ENCODE results near the gene TELO2.

The TELO2 gene

GRCh38 chr16:1492923-1493745, at the start of gene TELO2:
TELO2 (plus strand) TSS chr16:1493360; CDS start chr16:1494282, 922 bp downstream.
- DNase-seq (ENCODE audit: low read depth, low spot score) = peak; percentile 57

- DNase-seq (ENCODE audit: low read depth, low spot score) = no peak
These were observed 49.7 kb upstream of the TELO2 start for GRCh38 chr16:1443403-1443973.

DNA sequence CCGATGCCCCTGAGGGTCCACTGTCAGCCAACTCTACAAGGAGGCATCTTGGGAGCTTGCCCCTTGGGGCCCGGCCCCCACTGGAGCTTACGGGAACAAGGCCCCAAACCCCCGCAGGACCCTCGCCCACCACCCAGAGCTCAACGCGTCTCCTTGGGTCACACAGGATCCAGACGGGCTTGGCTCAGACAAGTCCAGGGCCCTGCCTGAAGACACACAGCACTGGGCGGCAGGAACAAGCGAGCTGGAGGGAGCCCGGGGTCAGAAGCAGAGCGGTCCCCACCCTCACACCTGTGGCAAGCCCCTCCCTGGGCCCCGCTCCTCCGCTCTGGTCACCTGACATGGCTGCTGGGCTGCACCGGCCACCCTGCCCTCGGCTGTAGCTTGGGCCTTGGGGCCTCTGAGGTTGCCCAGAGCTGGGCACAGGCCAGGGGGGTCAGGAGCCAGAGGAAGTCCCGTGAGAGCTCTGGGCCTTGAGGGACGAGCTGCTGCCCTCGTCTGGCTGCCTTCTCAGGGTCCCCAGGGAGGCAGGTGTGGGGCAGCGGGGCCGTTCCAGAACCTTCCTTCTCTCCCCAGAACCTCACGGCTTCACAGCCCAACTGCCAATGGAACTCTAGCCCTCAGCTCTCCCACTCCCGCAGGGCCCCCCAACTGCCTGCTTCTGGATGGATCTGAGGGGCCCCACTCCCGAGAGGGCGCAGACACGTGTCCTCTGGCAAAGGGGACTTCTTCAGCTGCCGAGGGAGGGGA, 49.0 kb upstream of the TELO2 start, which contains the start of gene CCDC154:
Gene CCDC154 (minus strand): TSS at position 577 of the 750 bp plus-strand sequence. CDS start 234 bp downstream, at position 343.
- DNase-seq (ENCODE audit: low read depth, low spot score) = no peak

GRCh38 chr16:1444730-1445517, 48.2 kb upstream of the TELO2 start:
- DNase-seq (ENCODE audit: low read depth, low spot score) = no peak

- no peak for DNase-seq (ENCODE audit: low read depth, low spot score)
These were observed 47.5 kb upstream of the TELO2 start for GRCh38 chr16:1445518-1446203.

- DNase-seq (ENCODE audit: low read depth, low spot score) = no peak
These were observed 46.7 kb upstream of the TELO2 start for GRCh38 chr16:1446296-1447080.

DNA sequence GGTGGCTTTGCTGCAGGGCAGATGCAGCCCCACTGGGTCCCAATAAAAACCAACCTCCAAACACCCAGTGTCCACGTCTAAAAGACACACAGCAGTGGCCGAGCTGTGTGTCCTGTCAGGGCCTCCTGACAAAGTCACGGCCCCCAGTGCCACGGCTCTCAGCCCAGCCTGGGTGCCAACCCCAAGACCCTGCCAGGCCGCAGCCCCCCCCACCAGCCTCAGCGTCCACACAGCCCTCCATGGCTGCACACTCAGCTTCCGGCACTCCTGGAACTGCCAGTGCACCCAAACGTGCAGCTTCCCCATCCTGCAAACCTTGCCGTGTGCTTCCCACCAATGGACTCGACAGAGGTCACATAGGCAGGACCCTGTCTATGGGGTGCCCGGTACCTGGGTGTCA, 45.2 kb upstream of the TELO2 start:
- no peak for DNase-seq (ENCODE audit: low read depth, low spot score)

- no peak for DNase-seq (ENCODE audit: low read depth, low spot score)
These were observed 44.5 kb upstream of the TELO2 start for GRCh38 chr16:1448536-1449116.

DNA sequence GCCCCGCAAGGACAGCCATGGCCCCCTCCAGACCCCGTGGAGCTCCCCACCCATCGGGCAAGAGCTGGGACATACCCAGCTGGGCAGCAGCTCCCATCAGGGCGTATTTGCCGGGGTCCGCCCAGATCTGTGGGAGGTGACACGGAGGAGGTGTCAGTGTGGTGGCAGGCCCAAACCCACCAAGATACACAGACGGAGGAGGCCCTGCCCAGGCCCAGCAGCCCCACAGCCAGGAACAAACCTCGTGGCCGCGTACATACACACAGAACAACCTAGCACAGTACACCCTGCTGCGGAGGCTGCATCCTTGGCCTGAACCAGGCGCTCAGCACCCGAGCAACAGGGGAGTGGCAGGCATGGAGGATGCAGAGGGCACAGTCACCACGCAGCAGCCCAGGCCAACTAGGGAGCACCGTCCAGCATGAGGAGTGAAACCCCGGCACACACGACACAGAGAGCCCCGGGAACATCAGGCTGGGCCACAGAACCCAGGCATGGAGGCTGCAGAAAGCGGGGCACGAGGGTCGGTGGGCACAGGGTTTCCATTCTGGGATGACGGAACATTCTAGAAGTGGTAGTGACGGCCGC, 43.9 kb upstream of the TELO2 start:
- DNase-seq (ENCODE audit: low read depth, low spot score) = no peak

- no peak for DNase-seq (ENCODE audit: low read depth, low spot score)
These were observed 42.9 kb upstream of the TELO2 start for GRCh38 chr16:1450218-1450617.

- DNase-seq (ENCODE audit: low read depth, low spot score) = no peak
These were observed 42.3 kb upstream of the TELO2 start for GRCh38 chr16:1450841-1451240.

DNA sequence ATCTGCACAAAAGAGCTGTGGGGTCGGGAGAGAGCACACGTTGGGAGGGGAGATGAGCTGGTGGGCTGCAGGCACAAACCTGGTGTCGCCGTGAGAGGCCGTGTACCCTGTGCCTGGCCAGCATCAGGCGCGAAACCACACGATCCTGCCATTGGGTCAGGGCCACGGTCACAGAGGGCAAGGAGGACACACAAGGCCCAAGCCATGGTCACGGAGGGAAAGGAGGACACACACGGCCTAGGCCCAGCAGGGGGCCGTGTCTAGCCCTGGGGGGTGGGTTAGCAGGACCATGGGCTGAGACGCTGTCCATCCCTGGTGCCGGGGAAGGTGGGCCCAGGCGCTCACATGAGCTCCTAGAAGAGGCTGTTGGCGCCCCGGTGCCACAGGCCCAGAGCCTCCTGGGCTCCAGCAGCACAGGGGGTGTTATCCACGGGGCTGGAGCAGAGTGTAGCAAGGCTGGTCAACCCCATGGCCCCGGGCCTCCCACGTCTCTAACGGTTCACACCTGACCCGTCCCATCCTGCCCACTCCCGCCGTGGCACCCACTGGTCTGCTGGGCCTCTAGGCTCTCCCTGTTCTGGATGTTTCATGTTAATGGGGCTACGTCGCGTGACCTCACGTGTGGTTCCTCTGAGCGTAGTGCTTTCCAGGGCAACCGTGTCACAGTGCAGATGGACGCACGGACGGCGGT, 41.3 kb upstream of the TELO2 start:
- no peak for DNase-seq (ENCODE audit: low read depth, low spot score)

DNA sequence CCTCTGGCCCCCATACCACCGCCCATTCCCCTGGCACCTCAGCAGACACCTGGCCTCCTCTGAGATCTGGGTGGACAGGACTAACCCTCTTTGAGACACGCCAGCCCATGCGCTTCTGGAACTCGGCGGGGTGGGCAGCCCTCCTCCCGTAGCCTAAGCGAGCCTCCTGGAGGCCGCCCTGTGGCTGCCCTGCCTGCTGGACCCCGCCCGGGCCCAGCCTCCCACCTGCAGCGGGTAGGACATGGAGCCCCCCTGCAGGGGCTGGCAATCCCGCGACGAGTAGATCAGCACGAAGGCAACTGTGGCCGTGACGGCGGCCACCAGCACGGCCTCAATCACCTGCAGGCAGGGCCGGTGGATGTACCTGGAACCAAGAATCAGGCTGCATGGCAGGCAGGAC, 40.6 kb upstream of the TELO2 start:
- no peak for DNase-seq (ENCODE audit: low read depth, low spot score)

DNA sequence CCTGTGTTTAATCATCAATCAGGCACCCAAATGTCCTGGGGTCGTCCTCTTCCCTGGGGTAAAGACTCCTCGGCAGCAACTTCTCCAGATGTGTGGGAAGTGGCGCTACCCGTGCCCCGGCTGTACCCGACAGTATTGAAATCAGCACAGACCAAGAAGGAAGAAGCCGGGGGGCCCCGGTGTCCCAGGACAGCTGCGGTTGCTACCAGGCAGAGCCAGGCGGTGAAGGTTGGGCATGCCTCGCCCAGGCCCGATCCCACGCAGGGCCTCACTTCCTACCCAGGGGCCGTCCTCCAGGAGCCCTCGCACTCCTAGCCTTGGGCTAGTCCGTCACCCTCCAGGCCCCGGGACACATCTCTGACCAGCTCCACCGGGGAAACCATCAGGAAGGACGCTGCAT, 39.8 kb upstream of the TELO2 start:
- DNase-seq (ENCODE audit: low read depth, low spot score) = no peak

GRCh38 chr16:1454561-1454960, 38.6 kb upstream of the TELO2 start:
- no peak for DNase-seq (ENCODE audit: low read depth, low spot score)

DNA sequence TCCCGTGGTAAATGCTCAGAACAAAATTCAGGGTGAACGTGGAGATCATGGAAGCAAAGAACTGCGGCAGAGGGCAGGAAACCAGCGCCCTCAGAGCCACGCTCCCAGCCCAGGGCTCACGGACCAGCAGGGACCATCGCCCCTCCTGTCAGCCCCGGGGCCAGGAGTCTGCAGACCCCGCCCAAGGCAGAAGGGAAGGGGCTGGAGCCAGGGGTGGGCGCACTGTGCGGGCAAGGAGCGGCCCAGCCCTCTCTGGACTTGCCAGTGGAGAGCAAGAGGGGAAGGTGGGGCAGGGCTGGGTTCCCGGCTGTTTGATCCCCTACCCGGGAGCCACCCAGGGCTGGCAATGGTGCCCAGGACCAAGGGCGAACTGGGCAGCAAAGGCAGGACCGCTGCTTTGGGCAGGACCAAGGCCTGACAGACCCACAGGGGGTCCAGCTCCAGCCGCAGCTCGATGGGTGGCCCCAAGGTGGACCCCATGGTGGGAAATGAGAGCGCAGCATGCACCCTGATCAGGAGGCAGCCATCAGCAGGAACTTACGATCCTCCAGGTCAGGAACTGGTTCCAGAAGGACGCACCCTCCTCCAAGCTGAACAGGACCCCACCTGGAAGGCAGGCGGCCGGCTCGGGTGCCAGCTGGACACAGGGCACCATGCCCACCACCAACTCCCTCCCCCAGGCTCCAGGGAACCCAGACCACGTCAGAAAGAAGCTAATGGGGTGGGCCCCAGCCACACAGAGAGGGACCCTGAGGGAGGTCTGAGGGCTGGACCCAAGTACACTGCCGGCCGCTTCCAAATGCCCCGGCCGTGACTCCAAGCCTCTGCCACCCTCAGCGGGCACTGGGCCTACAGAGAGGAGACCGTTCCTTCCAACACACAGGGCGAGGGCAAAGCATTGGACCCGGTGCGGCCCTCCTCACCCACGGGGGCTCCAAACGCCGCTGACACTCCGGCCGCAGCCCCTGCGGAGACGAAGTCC, 37.7 kb upstream of the TELO2 start:
- no peak for DNase-seq (ENCODE audit: low read depth, low spot score)

GRCh38 chr16:1456951-1457350, 36.2 kb upstream of the TELO2 start:
- DNase-seq (ENCODE audit: low read depth, low spot score) = no peak
